Psoas muscle (tissue), 8 donors: ENCODE data around the gene VSTM4. TPM values are rescaled to one million over a fixed set of nuclear protein-coding genes. Genes with fewer than 3 reads are reported as not detected.

Experiments used
- ATAC-seq, 4 donors: fragments of 200-7000 bp; cut with Tn5 transposase; one replicate each; pipeline ENCODE4 v1.9.1; 2020; ENCODE audit warnings: moderate library complexity in 3 of 4, mild to moderate bottlenecking in 2 of 4
- DNase-seq, 2 donors: peaks; one replicate each; pipeline ENCODE4 v3.0.0-alpha.2; 2020
- H3K27ac ChIP-seq: fragments of 200-600 bp; one replicate; pipeline ENCODE4 v1.8.0; 2022
- H3K27me3 ChIP-seq, 3 donors: fragments of 200-600 bp in 1 of 3; one replicate each; pipeline versions ENCODE4 v1.6.1 to v1.8.0; 2013 to 2022; ENCODE audit warnings: low read length in 2 of 3, mild to moderate bottlenecking in 2 of 3, moderate library complexity in 1 of 3; ENCODE audit not compliant: insufficient read depth in 3 of 3
- H3K36me3 ChIP-seq, 2 donors: fragments of 200-600 bp in 1 of 2; one replicate each; pipeline versions ENCODE4 v1.6.1 to v1.8.0; 2013 to 2022; ENCODE audit warnings: low read depth in 1 of 2, mild to moderate bottlenecking in 1 of 2, moderate library complexity in 1 of 2; ENCODE audit not compliant: insufficient read depth in 1 of 2
- H3K4me1 ChIP-seq: fragments of 200-600 bp; one replicate; pipeline ENCODE4 v1.8.0; 2022
- H3K4me3 ChIP-seq: fragments of 200-600 bp; one replicate; pipeline ENCODE4 v1.8.0; 2022; ENCODE audit warnings: mild to moderate bottlenecking
- H3K9me3 ChIP-seq: fragments of 200-600 bp; one replicate; pipeline ENCODE4 v1.8.0; 2022
- WGBS, 3 donors: extraction: QIAGEN DNeasy Blood & Tissue Kit; methylation state at CpG; one replicate each; pipeline versions ENCODE4 v1.1.6 to v1.1.7; 2013; 5-methylcytosine and 5-hydroxymethylcytosine counted together
- intact Hi-C, 2 donors: fragments of 100-400 bp; cut with DNase I; formaldehyde crosslinking; loops; one replicate each; pipeline versions ENCODE4 v1.11.0 to v1.14.2; 2022
- polyA plus RNA-seq, 3 donors: library from polyadenylated mRNA; stranded (reverse); fragments of 200-250 nt; gene quantifications; one replicate each; pipeline ENCODE4 v1.2.3, GENCODE V29; 2013
- total RNA-seq, 4 donors: library from RNA; stranded (reverse); fragmentation: NEBNext Ultra II Directional in 2 of 4; extraction: Animal tissue kit (Norgen Biotek cat#: 25700) in 2 of 4; gene quantifications; one replicate each; pipeline versions ENCODE4 v1.2.1 to v1.2.4, GENCODE V29; 2021 to 2023
- TF ChIP-seq, protein P1 (sequence below): fragments of 200-600 bp; IDR thresholded peaks from one replicate; pipeline ENCODE4 v1.8.0; 2022; ENCODE audit warnings: antibody characterized with exemption
- donor health status: healthy with polysubstance abuse.
- donor health status: DM: no; HTN: no; CAD: no; lungs with moderate emphysema.
- donor health status: Bipolar disorder and iron deficiency.
- donor health status: healthy.
- donor health status: DM: yes; HTN: yes; CAD: no.
- donor health status: DM: no; HTN: no; CAD: no.
- donor health status: DM: no; HTN: no; CAD: no.
- donor health status: DM: yes; HTN: yes; CAD: no.

The VSTM4 gene
- total and polyA plus RNA-seq, 7 donors = 1.0 to 4.4 (median 1.8) TPM

DNA sequence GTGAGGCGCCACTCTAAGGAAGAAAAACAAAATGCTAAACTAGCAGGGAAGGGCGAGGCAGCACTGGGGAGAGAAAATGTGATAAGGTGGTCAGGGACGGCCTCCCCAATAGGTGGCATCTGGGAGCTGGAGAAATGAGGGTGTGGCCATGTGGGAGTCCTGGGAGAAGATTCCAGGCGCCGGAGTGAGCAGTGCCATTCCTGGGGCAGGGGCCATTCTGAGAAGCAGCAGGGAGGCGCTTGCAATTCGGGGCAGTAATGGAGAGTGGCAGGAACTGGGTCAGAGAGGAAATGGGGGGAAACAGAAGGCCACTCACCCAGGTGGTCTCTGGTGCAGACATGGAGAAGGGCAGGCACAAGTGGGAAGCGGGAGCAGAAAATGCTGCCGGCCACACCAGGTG is 113.9 kb downstream of the VSTM4 start:
- TF ChIP-seq, protein P1, sequence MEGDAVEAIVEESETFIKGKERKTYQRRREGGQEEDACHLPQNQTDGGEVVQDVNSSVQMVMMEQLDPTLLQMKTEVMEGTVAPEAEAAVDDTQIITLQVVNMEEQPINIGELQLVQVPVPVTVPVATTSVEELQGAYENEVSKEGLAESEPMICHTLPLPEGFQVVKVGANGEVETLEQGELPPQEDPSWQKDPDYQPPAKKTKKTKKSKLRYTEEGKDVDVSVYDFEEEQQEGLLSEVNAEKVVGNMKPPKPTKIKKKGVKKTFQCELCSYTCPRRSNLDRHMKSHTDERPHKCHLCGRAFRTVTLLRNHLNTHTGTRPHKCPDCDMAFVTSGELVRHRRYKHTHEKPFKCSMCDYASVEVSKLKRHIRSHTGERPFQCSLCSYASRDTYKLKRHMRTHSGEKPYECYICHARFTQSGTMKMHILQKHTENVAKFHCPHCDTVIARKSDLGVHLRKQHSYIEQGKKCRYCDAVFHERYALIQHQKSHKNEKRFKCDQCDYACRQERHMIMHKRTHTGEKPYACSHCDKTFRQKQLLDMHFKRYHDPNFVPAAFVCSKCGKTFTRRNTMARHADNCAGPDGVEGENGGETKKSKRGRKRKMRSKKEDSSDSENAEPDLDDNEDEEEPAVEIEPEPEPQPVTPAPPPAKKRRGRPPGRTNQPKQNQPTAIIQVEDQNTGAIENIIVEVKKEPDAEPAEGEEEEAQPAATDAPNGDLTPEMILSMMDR = no peak
- H3K27ac ChIP-seq = no peak overlapping the region
- intact Hi-C loops = loop anchor here in 1 of 2 donors (10.0 kb wide), 1 partner anchor 113 kb away; the partner anchor contains the start of gene VSTM4

DNA sequence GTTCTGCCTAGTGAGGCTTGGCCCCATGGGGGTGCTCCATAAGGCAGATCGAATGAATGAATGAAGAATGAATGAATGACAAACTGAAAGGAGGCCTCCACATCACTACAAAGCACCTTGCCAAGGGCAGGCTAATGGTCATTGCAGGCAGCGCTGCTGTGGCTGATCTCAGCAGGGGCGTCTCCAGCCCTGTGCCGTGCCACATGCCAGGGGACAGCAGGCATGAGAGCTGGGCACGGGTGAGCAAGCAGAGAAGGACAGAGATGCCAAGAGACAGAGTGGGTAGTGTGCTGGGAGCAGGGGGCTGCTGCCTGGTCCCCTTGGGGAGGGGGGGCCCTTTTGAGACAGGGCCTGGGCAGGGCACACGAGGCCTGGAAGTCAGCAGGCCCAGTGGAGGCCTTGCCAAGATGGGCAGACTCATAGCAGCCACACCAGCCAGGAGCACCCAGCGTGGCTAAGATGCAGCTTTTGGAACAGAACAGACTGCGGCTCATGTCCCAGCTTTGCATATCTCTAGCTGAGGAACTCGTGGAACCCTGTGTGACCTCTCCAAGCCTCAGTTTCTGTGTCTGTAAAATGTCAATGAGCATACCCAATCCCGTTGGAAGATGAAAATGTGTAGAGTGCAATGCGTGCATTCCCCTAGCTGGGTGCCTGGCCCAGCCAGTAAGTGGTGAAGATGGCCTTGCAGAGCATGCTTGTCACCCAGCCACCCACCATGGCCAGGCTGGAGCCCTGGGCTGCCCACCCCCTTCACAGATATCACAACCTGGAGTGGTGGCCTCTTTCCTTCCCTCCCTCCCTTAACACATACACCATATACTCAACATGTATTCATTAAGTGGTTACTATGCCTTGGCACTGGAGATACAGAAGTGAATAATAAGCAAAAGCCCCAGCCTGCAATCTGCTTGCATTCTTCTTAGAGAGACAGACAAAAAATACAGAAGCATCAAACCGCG is 114.6 kb downstream of the VSTM4 start:
- H3K27ac ChIP-seq = no peak overlapping the region
- no peak for DNase-seq
- no peaks in the 10 kb centered on the region for H3K4me1 ChIP-seq
- TF ChIP-seq, protein P1 = no peak
- intact Hi-C loops = loop anchor here in 1 of 2 donors (10.0 kb wide), 1 partner anchor 114 kb away; the partner anchor contains the start of gene VSTM4
- H3K4me3 ChIP-seq = no peak overlapping the region
- 69 to 80% (median 70%) methylated on average over 13 of the region's 13 CpGs for WGBS, 3 donors
- H3K36me3 ChIP-seq = no peaks in the 10 kb centered on the region
- peak in 1 of 4 donors; percentile 21 for ATAC-seq
- H3K9me3 ChIP-seq = no peaks in the 10 kb centered on the region
- H3K27me3 ChIP-seq = no peaks in the 10 kb centered on the region

More for the DNA sequence above, 113.9 kb downstream of the VSTM4 start:
- Histone ChIP-seq H3K36me3 (no peaks in the 10 kb centered on the region), H3K27me3 (no peaks in the 10 kb centered on the region), H3K9me3 (no peaks in the 10 kb centered on the region), H3K4me3 (no peak overlapping the region), H3K4me1 (no peaks in the 10 kb centered on the region)
- DNase-seq = no peak
- WGBS, 3 donors = 85 to 92% (median 87%) methylated on average over 9 of the region's 9 CpGs
- no peak for ATAC-seq

DNA sequence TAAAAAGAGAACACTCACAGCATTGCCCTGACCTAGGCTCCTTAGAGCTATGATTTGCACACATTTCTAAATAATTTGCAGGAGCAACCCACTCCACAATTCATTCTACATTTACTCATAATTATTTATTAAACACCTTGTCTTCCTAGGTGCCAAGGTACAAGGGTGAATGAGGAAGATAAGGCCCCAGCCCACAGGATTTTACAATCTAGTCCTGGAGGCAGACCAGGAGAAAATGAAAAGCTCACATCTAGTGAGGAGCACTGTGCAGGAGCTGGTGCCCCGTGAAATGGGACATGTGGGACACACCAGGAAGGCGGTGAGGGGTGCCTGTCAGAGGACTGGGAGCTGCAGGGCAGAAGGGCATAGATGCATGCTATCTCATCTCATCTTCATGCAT is 116.0 kb downstream of the VSTM4 start:
- Histone ChIP-seq H3K9me3 (no peaks in the 10 kb centered on the region), H3K36me3 (no peaks in the 10 kb centered on the region), H3K27ac (no peak overlapping the region), H3K27me3 (no peaks in the 10 kb centered on the region), H3K4me1 (no peaks in the 10 kb centered on the region), H3K4me3 (no peak overlapping the region)
- no peak for DNase-seq
- intact Hi-C loops = no loop called here
- no peak for ATAC-seq
- TF ChIP-seq, protein P1 = no peak
- WGBS, 3 donors = 94 to 100% (median 94%) methylated on average over 2 of the region's 2 CpGs

DNA sequence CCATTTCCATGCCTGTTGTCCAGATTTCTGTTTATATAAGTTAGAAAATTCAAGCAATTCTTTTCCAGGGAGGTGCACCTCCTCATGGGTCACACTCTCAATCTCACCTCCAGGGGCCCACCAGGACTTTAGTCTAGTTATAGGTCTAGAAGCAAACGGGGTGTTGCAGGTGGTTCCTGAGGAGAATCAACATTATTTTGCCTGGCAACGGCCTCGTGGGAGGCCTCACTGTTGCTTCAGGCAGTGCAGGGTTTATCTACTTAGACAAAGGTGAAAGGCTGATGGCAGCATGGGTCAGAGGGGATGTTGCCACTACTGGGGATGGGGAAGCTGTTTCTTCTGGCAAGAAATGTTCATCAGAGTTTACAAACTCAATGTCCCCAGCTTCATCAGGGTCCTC is 119.0 kb downstream of the VSTM4 start:
- Histone ChIP-seq H3K4me3 (no peak overlapping the region), H3K9me3 (no peaks in the 10 kb centered on the region), H3K4me1 (no peaks in the 10 kb centered on the region), H3K27me3 (no peaks in the 10 kb centered on the region), H3K27ac (no peak overlapping the region), H3K36me3 (no peaks in the 10 kb centered on the region)
- TF ChIP-seq, protein P1 = no peak
- ATAC-seq = no peak
- intact Hi-C loops = no loop called here
- WGBS, 3 donors = 67 to 84% (median 84%) methylated on average over 3 of the region's 3 CpGs
- no peak for DNase-seq
